ENCODE data around the gene CAMKK1.

Gene CAMKK1

DNA sequence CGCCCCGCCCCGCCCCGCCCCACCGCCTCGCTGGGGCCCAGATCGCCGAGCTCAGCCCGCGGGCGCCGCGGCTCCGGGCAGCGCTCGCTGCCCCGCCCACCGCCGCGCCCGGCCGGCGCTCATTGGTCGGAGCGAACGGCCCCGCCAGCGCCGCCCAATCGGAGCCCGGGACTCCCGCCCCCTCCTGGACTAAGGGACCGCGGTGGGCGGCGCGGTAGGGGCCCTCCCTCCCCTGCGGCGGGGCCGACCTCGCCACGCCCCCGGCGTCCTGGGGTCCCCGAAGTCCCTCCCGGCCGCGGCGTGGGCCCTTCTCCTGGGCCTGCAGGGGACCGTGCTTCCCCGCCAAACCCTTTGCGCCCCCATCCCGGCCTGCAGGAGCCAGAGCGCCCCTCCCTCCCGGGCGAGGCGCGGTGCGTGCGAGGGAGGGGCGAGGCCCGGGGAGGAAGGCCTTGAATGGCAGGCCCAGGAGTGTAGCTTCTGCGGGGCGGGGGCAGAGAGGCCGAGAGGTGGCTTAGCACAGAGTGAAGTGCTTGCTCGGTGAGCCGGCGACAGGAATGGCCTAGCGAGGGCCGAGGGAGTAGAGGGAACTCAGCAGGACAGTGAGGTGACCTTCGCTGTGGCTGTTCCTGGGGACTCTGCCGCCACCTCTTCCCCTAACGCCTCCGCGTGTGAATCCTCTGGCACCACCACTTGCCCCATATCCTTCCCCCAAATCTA lies at the start of gene CAMKK1:
Gene CAMKK1, minus strand, starts transcription at position 51 of the 717 bp plus-strand sequence. CDS start 7,366 bp downstream, outside the sequence.
- H3K27ac ChIP-seq = peak within 1 kb of the TSS; percentile 87
- H3K27me3 ChIP-seq = peaks cover 5% of the 10 kb centered on the region
- H3K9me3 ChIP-seq = no peaks in the 10 kb centered on the region
- H3K4me1 ChIP-seq (ENCODE audit: control insufficient read depth in 1 of 2, insufficient read depth in 1 of 2, low read depth in 1 of 2, low read length in 1 of 2) = peaks cover 41 to 71% of the 10 kb centered on the region in 2 experiments
- H3K4me3 ChIP-seq (ENCODE audit: low read depth in 1 of 2, low read length in 1 of 2) = peak within 1 kb of the TSS; percentile 77 to 98
- TF ChIP-seq, protein P1, sequence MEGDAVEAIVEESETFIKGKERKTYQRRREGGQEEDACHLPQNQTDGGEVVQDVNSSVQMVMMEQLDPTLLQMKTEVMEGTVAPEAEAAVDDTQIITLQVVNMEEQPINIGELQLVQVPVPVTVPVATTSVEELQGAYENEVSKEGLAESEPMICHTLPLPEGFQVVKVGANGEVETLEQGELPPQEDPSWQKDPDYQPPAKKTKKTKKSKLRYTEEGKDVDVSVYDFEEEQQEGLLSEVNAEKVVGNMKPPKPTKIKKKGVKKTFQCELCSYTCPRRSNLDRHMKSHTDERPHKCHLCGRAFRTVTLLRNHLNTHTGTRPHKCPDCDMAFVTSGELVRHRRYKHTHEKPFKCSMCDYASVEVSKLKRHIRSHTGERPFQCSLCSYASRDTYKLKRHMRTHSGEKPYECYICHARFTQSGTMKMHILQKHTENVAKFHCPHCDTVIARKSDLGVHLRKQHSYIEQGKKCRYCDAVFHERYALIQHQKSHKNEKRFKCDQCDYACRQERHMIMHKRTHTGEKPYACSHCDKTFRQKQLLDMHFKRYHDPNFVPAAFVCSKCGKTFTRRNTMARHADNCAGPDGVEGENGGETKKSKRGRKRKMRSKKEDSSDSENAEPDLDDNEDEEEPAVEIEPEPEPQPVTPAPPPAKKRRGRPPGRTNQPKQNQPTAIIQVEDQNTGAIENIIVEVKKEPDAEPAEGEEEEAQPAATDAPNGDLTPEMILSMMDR (IDR thresholded peaks at IDR 0.05) = peak; percentile 52
- H3K36me3 ChIP-seq = peaks cover 30% of the 10 kb centered on the region

DNA sequence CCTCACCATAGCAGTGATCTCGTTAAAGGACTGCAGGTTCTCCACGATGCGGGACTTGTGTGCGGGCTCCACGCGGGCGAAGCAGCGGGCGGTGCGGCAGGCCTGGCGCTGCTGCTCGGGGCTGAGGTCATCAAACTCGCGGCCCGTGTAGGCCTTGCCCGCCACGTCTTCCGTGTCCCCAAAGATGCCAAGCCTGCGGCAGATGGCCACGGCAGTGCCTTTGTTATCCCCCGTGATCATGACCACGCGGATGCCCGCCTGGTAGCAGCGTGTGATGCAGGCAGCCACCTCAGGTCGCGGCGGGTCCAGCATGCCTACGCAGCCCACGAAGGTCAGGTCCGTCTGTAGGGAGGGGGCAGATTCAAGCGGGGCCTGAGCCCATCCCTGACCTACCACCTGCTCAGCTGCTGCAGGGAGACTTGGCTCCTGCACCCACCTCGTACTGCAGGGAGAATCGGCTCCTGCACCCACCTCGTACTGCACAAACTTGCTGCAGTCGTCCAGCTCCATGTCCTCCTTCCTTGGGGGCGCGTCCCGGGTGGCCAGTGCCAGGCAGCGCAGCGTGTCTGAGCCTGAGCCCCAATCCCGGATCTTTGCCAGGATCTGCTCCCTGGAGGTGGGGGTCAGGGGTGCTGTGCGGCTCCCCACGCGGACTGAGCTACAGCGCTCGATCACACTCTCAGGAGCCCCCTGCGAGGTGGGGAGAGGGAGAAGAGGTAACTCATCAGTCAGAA lies 48.3 kb upstream of the CAMKK1 start:
- Histone ChIP-seq H3K27me3 (no peaks in the 10 kb centered on the region), H3K4me3 (ENCODE audit: low read depth in 1 of 2, low read length in 1 of 2) (no peak overlapping the region), H3K9me3 (no peaks in the 10 kb centered on the region), H3K27ac (no peak overlapping the region), H3K4me1 (ENCODE audit: control insufficient read depth in 1 of 2, insufficient read depth in 1 of 2, low read depth in 1 of 2, low read length in 1 of 2) (no peaks in the 10 kb centered on the region), H3K36me3 (peaks cover 99% of the 10 kb centered on the region)
- TF ChIP-seq, protein P1 (IDR thresholded peaks at IDR 0.05) = no peak

DNA sequence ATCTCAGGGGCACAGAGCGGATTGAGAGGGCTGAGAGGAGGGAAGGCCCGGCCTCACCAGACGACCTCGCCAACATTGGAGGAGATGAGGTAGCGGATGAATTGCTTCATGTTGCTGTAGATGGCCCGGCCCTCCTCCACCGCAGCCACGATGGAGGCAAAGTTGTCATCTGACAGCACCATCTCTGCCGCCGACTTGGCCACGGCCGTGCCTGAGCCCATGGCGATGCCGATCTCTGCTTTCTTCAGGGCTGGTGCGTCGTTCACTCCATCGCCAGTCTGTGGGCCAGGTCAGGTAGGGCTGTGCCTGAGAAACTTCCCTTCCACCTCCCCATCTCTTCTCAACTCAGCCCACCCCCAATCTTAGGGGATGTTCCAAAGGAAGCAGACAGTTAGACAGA lies 44.5 kb upstream of the CAMKK1 start:
- H3K36me3 ChIP-seq = peaks cover 99% of the 10 kb centered on the region
- TF ChIP-seq, protein P1 (IDR thresholded peaks at IDR 0.05) = no peak
- H3K9me3 ChIP-seq = no peaks in the 10 kb centered on the region
- no peaks in the 10 kb centered on the region for H3K27me3 ChIP-seq
- no peak overlapping the region for H3K4me3 ChIP-seq (ENCODE audit: low read depth in 1 of 2, low read length in 1 of 2)
- no peaks in the 10 kb centered on the region for H3K4me1 ChIP-seq (ENCODE audit: control insufficient read depth in 1 of 2, insufficient read depth in 1 of 2, low read depth in 1 of 2, low read length in 1 of 2)
- no peak overlapping the region for H3K27ac ChIP-seq

DNA sequence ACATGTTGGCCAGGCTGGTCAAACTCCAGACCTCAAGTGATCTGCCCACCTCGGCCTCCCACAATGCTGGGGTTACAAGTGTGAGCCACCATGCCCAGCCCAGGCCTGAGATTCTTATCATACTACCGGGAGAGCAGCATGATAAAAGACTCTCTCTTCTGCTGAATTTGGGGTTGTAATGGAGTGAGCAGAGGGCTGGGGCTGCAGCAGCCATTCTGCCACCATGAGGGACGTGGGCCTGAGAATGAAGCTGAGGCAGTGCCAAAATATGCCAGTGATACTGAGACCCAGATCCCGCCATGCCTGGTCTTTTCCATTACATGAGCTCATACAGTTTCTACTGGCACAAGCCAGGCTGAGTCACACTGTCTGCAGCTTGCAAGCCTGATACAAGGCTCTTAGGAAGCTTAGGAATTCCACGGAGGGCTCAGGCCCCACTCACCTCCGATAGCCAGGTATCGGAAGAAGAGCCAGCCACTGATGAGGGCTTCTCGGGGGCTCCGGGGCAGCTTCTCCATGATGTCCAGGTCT lies 43.0 kb upstream of the CAMKK1 start:
- Histone ChIP-seq H3K4me1 (ENCODE audit: control insufficient read depth in 1 of 2, insufficient read depth in 1 of 2, low read depth in 1 of 2, low read length in 1 of 2) (no peaks in the 10 kb centered on the region), H3K9me3 (no peaks in the 10 kb centered on the region), H3K4me3 (ENCODE audit: low read depth in 1 of 2, low read length in 1 of 2) (no peak overlapping the region), H3K36me3 (peaks cover 98% of the 10 kb centered on the region), H3K27me3 (no peaks in the 10 kb centered on the region), H3K27ac (no peak overlapping the region)
- TF ChIP-seq, protein P1 (IDR thresholded peaks at IDR 0.05) = no peak

DNA sequence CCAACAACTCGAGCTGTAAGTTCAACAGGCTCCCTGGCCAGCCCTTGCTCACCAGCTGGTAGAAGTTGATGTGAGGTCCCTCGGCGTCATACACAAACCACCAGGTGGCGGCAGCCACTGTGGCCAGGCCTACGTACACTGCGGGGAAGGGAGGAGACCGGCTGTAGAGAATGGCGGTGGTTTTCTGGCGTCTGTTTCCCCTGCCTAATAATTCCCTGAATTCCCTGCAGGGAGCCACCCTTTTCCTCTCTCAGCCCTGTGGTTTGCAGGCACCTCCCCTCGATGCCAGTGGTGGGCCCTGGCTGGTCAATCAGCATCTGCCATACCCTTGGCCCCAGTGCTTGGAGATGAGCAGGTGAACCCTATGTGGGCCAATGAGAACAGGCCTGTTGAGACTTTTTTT lies 42.3 kb upstream of the CAMKK1 start:
- no peaks in the 10 kb centered on the region for H3K27me3 ChIP-seq
- H3K4me3 ChIP-seq (ENCODE audit: low read depth in 1 of 2, low read length in 1 of 2) = no peak overlapping the region
- TF ChIP-seq, protein P1 (IDR thresholded peaks at IDR 0.05) = peak; percentile 19
- no peaks in the 10 kb centered on the region for H3K9me3 ChIP-seq
- H3K27ac ChIP-seq = peak overlapping the region; percentile 38
- no peaks in the 10 kb centered on the region for H3K4me1 ChIP-seq (ENCODE audit: control insufficient read depth in 1 of 2, insufficient read depth in 1 of 2, low read depth in 1 of 2, low read length in 1 of 2)
- peaks cover 98% of the 10 kb centered on the region for H3K36me3 ChIP-seq

All from neutrophil (primary cell).